Smooth muscle cell (in vitro differentiated cells): Measurements from ENCODE around the gene ZPBP2. TPM values are rescaled to one million over a fixed set of nuclear protein-coding genes. Genes with fewer than 3 reads are reported as not detected.

Source experiments
- DNase-seq: peaks from one replicate; lab custom pipeline; 2025; ENCODE audit not compliant: unreplicated experiment; lab: John Stamatoyannopoulos, UW
- H2AFZ ChIP-seq: fragments of 200-600 bp; sonication (generic); 2 replicates; pipeline ENCODE4 v1.6.0; 2016; ENCODE audit warnings: antibody characterized with exemption, low read depth, mild to moderate bottlenecking
- H3F3A ChIP-seq: fragments of 200-600 bp; sonication (generic); 2 replicates; pipeline ENCODE4 v1.6.0; 2017; ENCODE audit warnings: antibody characterized with exemption, low read depth
- H3K27ac ChIP-seq: fragments of 200-600 bp; sonication (generic); 2 replicates; pipeline ENCODE4 v1.5.1; 2016; ENCODE audit warnings: low read depth, mild to moderate bottlenecking
- H3K27me3 ChIP-seq: fragments of 200-600 bp; sonication (generic); 2 replicates; pipeline ENCODE4 v1.6.1; 2016; ENCODE audit warnings: low read depth, mild to moderate bottlenecking
- H3K36me3 ChIP-seq: fragments of 200-600 bp; sonication (generic); 2 replicates; pipeline ENCODE4 v1.5.1; 2016; ENCODE audit warnings: low read depth
- H3K4me1 ChIP-seq: fragments of 200-600 bp; sonication (generic); 2 replicates; pipeline ENCODE4 v1.5.1; 2016; ENCODE audit warnings: low read depth
- H3K4me2 ChIP-seq: fragments of 200-600 bp; sonication (generic); 2 replicates; pipeline ENCODE4 v1.6.0; 2016; ENCODE audit warnings: mild to moderate bottlenecking
- H3K4me3 ChIP-seq: fragments of 200-600 bp; sonication (generic); 2 replicates; pipeline ENCODE4 v1.5.1; 2016; ENCODE audit warnings: mild to moderate bottlenecking
- H3K79me2 ChIP-seq: fragments of 200-600 bp; sonication (generic); 2 replicates; pipeline ENCODE4 v1.6.0; 2016; ENCODE audit warnings: low read depth, mild to moderate bottlenecking
- H3K9ac ChIP-seq: fragments of 200-600 bp; sonication (generic); 2 replicates; pipeline ENCODE4 v1.6.0; 2016; ENCODE audit warnings: low read depth
- H3K9me3 ChIP-seq: fragments of 200-600 bp; sonication (generic); replicated peaks from 2 replicates; pipeline ENCODE4 v1.5.1; 2016; ENCODE audit warnings: low read depth
- H4K20me1 ChIP-seq: fragments of 200-600 bp; sonication (generic); 2 replicates; pipeline ENCODE4 v1.6.0; 2016; ENCODE audit warnings: low read depth
- CTCF ChIP-seq: fragments of 200-600 bp; sonication (generic); IDR thresholded peaks from 2 replicates; pipeline ENCODE4 v1.5.1; 2017; ENCODE audit warnings: borderline replicate concordance, mild to moderate bottlenecking, antibody characterized with exemption; ENCODE audit not compliant: insufficient read depth, poor library complexity, severe bottlenecking
- WGBS: methylation state at CpG from one replicate; pipeline ENCODE4 v1.1.7; 2016; ENCODE audit warnings: low lambda C conversion rate; 5-methylcytosine and 5-hydroxymethylcytosine counted together
- polyA plus RNA-seq: library from polyadenylated mRNA; unstranded; fragments of >200 nt; fragmentation: Nextera tagmentation; extraction: Ambion mirVana; gene quantifications from 2 replicates; pipeline ENCODE4 v1.2.1, GENCODE V29; 2016
- total RNA-seq: library from RNA; depleted of rRNA; stranded (reverse); fragments of >200 nt; gene quantifications from 2 replicates; pipeline ENCODE4 v1.2.3, GENCODE V29; 2014

The ZPBP2 gene
- total and polyA plus RNA-seq, 2 experiments from 2014 or later, result not detected

- 98% methylated on average over 2 of the region's 2 CpGs for WGBS
- Histone ChIP-seq H4K20me1 (no peaks in the 10 kb centered on the region), H3K27me3 (no peaks in the 10 kb centered on the region), H3K4me2 (no peak overlapping the region), H3K27ac (no peak overlapping the region), H3K9me3 (no peaks in the 10 kb centered on the region), H3K36me3 (no peaks in the 10 kb centered on the region), H2AFZ (no peak overlapping the region), H3K4me1 (peaks cover 4% of the 10 kb centered on the region), H3K9ac (no peak overlapping the region), H3F3A (no peaks in the 10 kb centered on the region), H3K4me3 (no peak overlapping the region), H3K79me2 (no peaks in the 10 kb centered on the region)
- TF ChIP-seq CTCF, result no peak
- no peak for DNase-seq
Measured at GRCh38 chr17:39820987-39821386, 47.0 kb upstream of the ZPBP2 start.

DNA sequence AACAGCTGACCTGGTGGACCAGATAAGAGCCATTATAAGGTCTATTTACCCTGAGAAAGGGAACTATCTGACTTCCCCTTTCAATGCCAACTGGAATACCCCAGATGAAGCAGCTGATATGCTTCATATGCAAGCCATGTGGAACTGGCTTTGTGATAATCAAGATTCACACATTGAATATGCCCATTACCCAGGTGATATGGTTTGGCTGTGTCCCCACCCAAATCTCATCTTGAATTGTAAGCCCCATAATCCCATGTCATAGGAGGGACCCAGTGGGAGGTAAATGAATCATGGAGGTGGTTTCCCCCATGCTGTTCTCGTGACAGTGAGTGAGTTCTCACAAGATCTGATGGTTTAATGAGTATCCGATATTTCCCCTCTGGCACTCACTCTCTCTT lies 46.0 kb upstream of the ZPBP2 start:
- no peak for TF ChIP-seq CTCF
- H3K36me3 ChIP-seq, result no peaks in the 10 kb centered on the region

GRCh38 chr17:39823407-39824054 lies 44.5 kb upstream of the ZPBP2 start:
- WGBS, result 95% methylated on average over 5 of the region's 5 CpGs

More for the DNA sequence above, 46.0 kb upstream of the ZPBP2 start:
- no peaks in the 10 kb centered on the region for H3K9me3 ChIP-seq
- WGBS, result 97% methylated on average over 2 of the region's 2 CpGs
- DNase-seq, result no peak
- no peak overlapping the region for H3K9ac ChIP-seq
- no peaks in the 10 kb centered on the region for H3K27me3 ChIP-seq
- H3K4me1 ChIP-seq, result peaks cover 4% of the 10 kb centered on the region
- H3K79me2 ChIP-seq, result no peaks in the 10 kb centered on the region
- no peaks in the 10 kb centered on the region for H4K20me1 ChIP-seq
- no peak overlapping the region for H3K4me2 ChIP-seq
- H3K27ac ChIP-seq, result no peak overlapping the region
- no peaks in the 10 kb centered on the region for H3F3A ChIP-seq
- no peak overlapping the region for H3K4me3 ChIP-seq
- no peak overlapping the region for H2AFZ ChIP-seq

More at GRCh38 chr17:39823407-39824054, 44.5 kb upstream of the ZPBP2 start:
- Histone ChIP-seq H3K4me2 (no peak overlapping the region), H3K9ac (no peak overlapping the region), H3K9me3 (no peaks in the 10 kb centered on the region), H3K27ac (no peak overlapping the region), H3K79me2 (no peaks in the 10 kb centered on the region), H3K4me3 (no peak overlapping the region), H3K27me3 (no peaks in the 10 kb centered on the region), H3K4me1 (peaks cover 4% of the 10 kb centered on the region), H3F3A (no peaks in the 10 kb centered on the region), H3K36me3 (no peaks in the 10 kb centered on the region), H4K20me1 (no peaks in the 10 kb centered on the region), H2AFZ (no peak overlapping the region)
- DNase-seq, result no peak
- TF ChIP-seq CTCF, result no peak
